IMR-90 (cell line): ENCODE data around the gene ANKRD27. TPM values are rescaled to one million over a fixed set of nuclear protein-coding genes. Genes with fewer than 3 reads are reported as not detected.

ENCODE experiments used
- ATAC-seq: fragments of 200-7000 bp; cut with Tn5 transposase; 2 replicates; pipeline ENCODE4 v1.9.1; 2020; ENCODE audit warnings: low read depth, mild to moderate bottlenecking, moderate library complexity
- BruUV-seq: library from RNA; stranded (reverse); fragments of 400-500 nt; replicated peaks from 2 replicates; lab custom pipeline; 2021; lab: Mats Ljungman, UMichigan
- CTCF ChIA-PET: fragments of 300-600 bp; formaldehyde crosslinking; extraction: SDS; loops from one replicate; lab custom pipeline; 2021; ENCODE audit warnings: antibody characterized with exemption; lab: Yijun Ruan, JAX
- POLR2A ChIA-PET: fragments of 300-600 bp; sonication (Branson Sonifier 250); formaldehyde crosslinking; loops from one replicate; lab custom pipeline; 2022; ENCODE audit warnings: antibody characterized with exemption; ENCODE audit not compliant: unreplicated experiment; lab: Charles Lee
- DNase-seq: peaks from one replicate; pipeline ENCODE4 v3.0.0; 2013
- H2AFZ ChIP-seq: replicated peaks from 2 replicates; pipeline ENCODE3; 2013; ENCODE audit warnings: low read length, mild to moderate bottlenecking; ENCODE audit not compliant: poor library complexity
- H2AK5ac ChIP-seq: 2 replicates; pipeline ENCODE4 v1.6.1; 2013; ENCODE audit warnings: low read depth, low read length, inconsistent platforms
- H2AK9ac ChIP-seq: replicated peaks from 2 replicates; pipeline ENCODE3; 2013; ENCODE audit warnings: mild to moderate bottlenecking, low read depth, low read length, moderate library complexity; ENCODE audit not compliant: poor library complexity
- H2BK120ac ChIP-seq: 2 replicates; pipeline ENCODE4 v1.6.1; 2013; ENCODE audit warnings: low read depth, low read length, inconsistent platforms
- H2BK15ac ChIP-seq: 3 replicates; pipeline ENCODE4 v1.6.1; 2013; ENCODE audit warnings: low read depth, low read length, inconsistent platforms
- H2BK20ac ChIP-seq: 2 replicates; pipeline ENCODE4 v1.6.1; 2013; ENCODE audit warnings: low read depth, mild to moderate bottlenecking, inconsistent platforms, low read length, moderate library complexity
- H2BK5ac ChIP-seq: 2 replicates; pipeline ENCODE4 v1.6.1; 2013; ENCODE audit warnings: mild to moderate bottlenecking, low read depth, low read length, inconsistent platforms; ENCODE audit not compliant: poor library complexity, severe bottlenecking
- H3K14ac ChIP-seq: replicated peaks from 2 replicates; pipeline ENCODE4 v1.6.1; 2013; ENCODE audit warnings: low read depth, low read length, inconsistent platforms
- H3K18ac ChIP-seq: 2 replicates; pipeline ENCODE4 v1.6.1; 2013; ENCODE audit warnings: low read depth, low read length, control low read depth
- H3K23ac ChIP-seq: 2 replicates; pipeline ENCODE4 v1.6.1; 2013; ENCODE audit warnings: low read depth, low read length, inconsistent platforms
- H3K27ac ChIP-seq: 2 replicates; pipeline ENCODE4 v1.5.1; 2013; ENCODE audit warnings: mild to moderate bottlenecking, control low read depth, low read length; ENCODE audit not compliant: insufficient read depth
- H3K27me3 ChIP-seq: 2 replicates; pipeline ENCODE4 v1.6.1; 2013; ENCODE audit warnings: low read length; ENCODE audit not compliant: control insufficient read depth, insufficient read depth
- H3K36me3 ChIP-seq: 2 replicates; pipeline ENCODE4 v1.6.1; 2013; ENCODE audit warnings: low read length, mixed read lengths; ENCODE audit not compliant: control insufficient read depth, insufficient read depth
- H3K4ac ChIP-seq: 2 replicates; pipeline ENCODE4 v1.6.1; 2013; ENCODE audit warnings: low read depth, low read length, inconsistent platforms
- H3K4me1 ChIP-seq: 2 replicates; pipeline ENCODE4 v1.6.1; 2013; ENCODE audit warnings: low read length, mixed read lengths; ENCODE audit not compliant: control insufficient read depth, insufficient read depth
- H3K4me2 ChIP-seq: 2 replicates; pipeline ENCODE4 v1.6.1; 2013; ENCODE audit warnings: low read depth, mild to moderate bottlenecking, control low read depth, low read length, moderate library complexity
- H3K4me3 ChIP-seq: 2 replicates; pipeline ENCODE4 v1.5.1; 2013; ENCODE audit warnings: low read depth, mild to moderate bottlenecking, control low read depth, low read length, moderate library complexity; ENCODE audit not compliant: insufficient read depth
- H3K56ac ChIP-seq: 2 replicates; pipeline ENCODE4 v1.6.1; 2013; ENCODE audit warnings: low read length, inconsistent platforms; ENCODE audit not compliant: insufficient read depth; ENCODE audit errors: extremely low read depth
- H3K79me1 ChIP-seq, 2 experiments: 2 replicates each; pipeline ENCODE4 v1.6.1; 2013; ENCODE audit warnings: low read length in 2 of 2, inconsistent platforms in 1 of 2, low read depth in 1 of 2
- H3K9ac ChIP-seq: 2 replicates; pipeline ENCODE4 v1.6.1; 2013; ENCODE audit warnings: low read depth, low read length, control low read depth
- H3K9me1 ChIP-seq: 2 replicates; pipeline ENCODE4 v1.6.1; 2013; ENCODE audit warnings: low read length, inconsistent platforms; ENCODE audit not compliant: insufficient read depth
- H3K9me3 ChIP-seq: 2 replicates; pipeline ENCODE4 v1.6.1; 2013; ENCODE audit warnings: low read length; ENCODE audit not compliant: control insufficient read depth, insufficient read depth
- H4K20me1 ChIP-seq: 2 replicates; pipeline ENCODE4 v1.6.1; 2013; ENCODE audit warnings: low read length, inconsistent platforms; ENCODE audit not compliant: insufficient read depth
- H4K5ac ChIP-seq: 2 replicates; pipeline ENCODE4 v1.6.1; 2013; ENCODE audit warnings: mild to moderate bottlenecking, low read depth, low read length, control low read depth
- H4K8ac ChIP-seq, 2 experiments: 2 replicates each; pipeline ENCODE4 v1.6.1; 2013; ENCODE audit warnings: low read depth in 2 of 2, low read length in 2 of 2, control low read depth in 1 of 2, inconsistent platforms in 1 of 2
- H4K91ac ChIP-seq: 2 replicates; pipeline ENCODE4 v1.6.1; 2013; ENCODE audit warnings: low read depth, low read length, inconsistent platforms; ENCODE audit not compliant: insufficient read depth
- CEBPB ChIP-seq: IDR thresholded peaks from 2 replicates; pipeline ENCODE4 v1.6.1; 2012; ENCODE audit warnings: low read depth, low read length, improper control_type of control experiment
- NFE2L2 ChIP-seq: fragments of 150-350 bp; IDR thresholded peaks from 2 replicates; pipeline ENCODE4 v1.6.1; 2016; ENCODE audit warnings: low read depth, mild to moderate bottlenecking, low read length
- WGBS, 2 experiments: methylation state at CpG; one replicate each; pipeline versions ENCODE4 v1.1.5 to v1.1.7; 2013; ENCODE audit warnings: missing lambda C conversion rate in 2 of 2; ENCODE audit not compliant: insufficient read length in 1 of 2; ENCODE audit errors: extremely low coverage in 2 of 2; 5-methylcytosine and 5-hydroxymethylcytosine counted together
- dilution Hi-C: fragments of 300-500 bp; cut with HindIII; formaldehyde crosslinking; loops from one replicate; pipeline ENCODE4 v1.14.3; 2018; ENCODE audit warnings: low sequenced_read_pairs; ENCODE audit not compliant: unreplicated experiment
- in situ Hi-C: fragments of 300-500 bp; cut with MboI; formaldehyde crosslinking; loops from 3 replicates; pipeline ENCODE4 v1.14.3; 2019; ENCODE audit warnings: low sequenced_read_pairs, inconsistent platforms, mixed read lengths
- intact Hi-C: fragments of 100-400 bp; cut with micrococcal nuclease; formaldehyde crosslinking; loops from 2 replicates; pipeline ENCODE4 v1.10.0; 2022
- polyA plus RNA-seq, 3 experiments: library from polyadenylated mRNA; depleted of rRNA; stranded (reverse); fragments of >200 nt; gene quantifications; 2 replicates each; pipeline ENCODE4 v1.2.3, GENCODE V29; 2012; ENCODE audit warnings: low replicate concordance in 1 of 3
- total RNA-seq: library from RNA; depleted of rRNA; stranded (reverse); fragments of >200 nt; gene quantifications from 2 replicates; pipeline ENCODE4 v1.2.3, GENCODE V29; 2012

ANKRD27 gene
- total and polyA plus RNA-seq, 2 of the 4 experiments (the other 2 are of a cell fraction), result 16.7 to 35.0 TPM

DNA sequence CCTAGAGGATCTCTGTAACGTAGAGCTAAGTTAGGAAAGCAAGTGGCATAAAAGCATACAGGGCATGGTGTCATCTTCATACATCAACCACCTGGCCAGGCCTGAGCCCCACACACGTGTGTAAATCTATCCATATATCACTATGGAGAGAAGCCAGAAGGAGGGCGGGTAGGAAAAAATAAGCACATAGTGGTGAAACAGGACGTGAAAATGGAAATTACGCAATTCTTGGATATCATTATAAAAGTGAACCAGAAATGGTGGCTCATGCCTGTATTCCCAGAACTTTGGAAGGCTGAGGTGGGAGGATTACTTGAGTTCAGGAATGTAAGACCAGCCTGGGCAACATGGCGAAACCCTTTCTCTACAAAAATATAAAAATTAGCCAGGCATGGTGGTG, 50.6 kb downstream of the ANKRD27 start:
- intact Hi-C loops, result no loop called here
- Histone ChIP-seq H2BK5ac (no peak overlapping the region), H4K91ac (no peak overlapping the region), H2BK20ac (no peak overlapping the region), H2AK9ac (no peak overlapping the region), H3K14ac (no peak overlapping the region), H3K18ac (no peak overlapping the region), H3K9me1 (no peaks in the 10 kb centered on the region), H3K23ac (no peak overlapping the region), H3K27ac (no peak overlapping the region), H3K36me3 (peaks cover 48% of the 10 kb centered on the region), H2BK120ac (no peak overlapping the region), H4K5ac (no peak overlapping the region), H4K8ac (no peak overlapping the region), H3K9ac (no peak overlapping the region), H3K4me3 (no peak overlapping the region), H2AFZ (no peak overlapping the region), H3K56ac (no peak overlapping the region), H4K20me1 (no peaks in the 10 kb centered on the region), H2AK5ac (no peak overlapping the region), H3K4ac (no peak overlapping the region), H2BK15ac (no peak overlapping the region), H3K4me2 (no peak overlapping the region), H3K27me3 (no peaks in the 10 kb centered on the region), H3K9me3 (no peaks in the 10 kb centered on the region), H3K4me1 (no peaks in the 10 kb centered on the region), H3K79me1 (no peaks in the 10 kb centered on the region)
- WGBS, 2 experiments, result no CpG with 5 or more reads among the region's 6 CpGs
- dilution Hi-C loops, result no loop called here
- TF ChIP-seq CEBPB (peak; percentile 77), NFE2L2 (no peak)
- in situ Hi-C loops, result no loop called here
- DNase-seq, result no peak
- ChIA-PET CTCF (no interaction called here), POLR2A (no interaction called here)
- no peak for ATAC-seq
- no TSS peak for BruUV-seq
